Large intestine (tissue), 3 donors: ENCODE results near the gene KIF2C. TPM values are rescaled to one million over a fixed set of nuclear protein-coding genes. Genes with fewer than 3 reads are reported as not detected.
"Not testable (repeated sequence)": the region's sequence is repeated elsewhere in the genome, so short reads cannot be mapped to it uniquely, and the experiment has no call there.

ENCODE experiments used
- DNase-seq, 2 donors: peaks; one replicate each; pipeline versions ENCODE4 v3.0.0 to v3.0.0-alpha.2; 2013
- H3K27ac ChIP-seq: one replicate; pipeline ENCODE4 v1.5.1; 2013; ENCODE audit warnings: low read length
- H3K27me3 ChIP-seq: 2 replicates; pipeline ENCODE4 v1.6.1; 2013; ENCODE audit warnings: low read length; ENCODE audit not compliant: control insufficient read depth, insufficient read depth
- H3K36me3 ChIP-seq: 2 replicates; pipeline ENCODE4 v1.6.1; 2013; ENCODE audit warnings: low read length; ENCODE audit not compliant: control insufficient read depth, insufficient read depth
- H3K4me1 ChIP-seq: one replicate; pipeline ENCODE4 v1.6.1; 2013; ENCODE audit warnings: low read length; ENCODE audit not compliant: control insufficient read depth, insufficient read depth
- H3K4me3 ChIP-seq: one replicate; pipeline ENCODE4 v1.5.1; 2013; ENCODE audit warnings: low read length
- H3K9me3 ChIP-seq: one replicate; pipeline ENCODE4 v1.6.1; 2013; ENCODE audit warnings: mild to moderate bottlenecking, low read depth, low read length, moderate library complexity; ENCODE audit not compliant: control insufficient read depth
- WGBS: methylation state at CpG from one replicate; pipeline ENCODE4 v1.1.5; 2013; ENCODE audit warnings: low lambda C conversion rate; ENCODE audit not compliant: insufficient coverage; 5-methylcytosine and 5-hydroxymethylcytosine counted together
- polyA plus RNA-seq: library from polyadenylated mRNA; unstranded; fragments of 120-200 nt; gene quantifications from one replicate; pipeline ENCODE4 v1.2.1, GENCODE V29; 2013

Gene KIF2C
- polyA plus RNA-seq, 1 donor, result 10.9 TPM

- peaks cover 33% of the 10 kb centered on the region for H3K36me3 ChIP-seq
- H3K4me3 ChIP-seq, result no peak overlapping the region
- no peaks in the 10 kb centered on the region for H3K9me3 ChIP-seq
- H3K27me3 ChIP-seq, result no peaks in the 10 kb centered on the region
- DNase-seq, result no peak
- WGBS, result no CpG with 5 or more reads among the region's 20 CpGs
- peaks cover 57% of the 10 kb centered on the region for H3K4me1 ChIP-seq
- H3K27ac ChIP-seq, result no peak overlapping the region
Measured at GRCh38 chr1:44805311-44806024, 65.8 kb downstream of the KIF2C start.

DNA sequence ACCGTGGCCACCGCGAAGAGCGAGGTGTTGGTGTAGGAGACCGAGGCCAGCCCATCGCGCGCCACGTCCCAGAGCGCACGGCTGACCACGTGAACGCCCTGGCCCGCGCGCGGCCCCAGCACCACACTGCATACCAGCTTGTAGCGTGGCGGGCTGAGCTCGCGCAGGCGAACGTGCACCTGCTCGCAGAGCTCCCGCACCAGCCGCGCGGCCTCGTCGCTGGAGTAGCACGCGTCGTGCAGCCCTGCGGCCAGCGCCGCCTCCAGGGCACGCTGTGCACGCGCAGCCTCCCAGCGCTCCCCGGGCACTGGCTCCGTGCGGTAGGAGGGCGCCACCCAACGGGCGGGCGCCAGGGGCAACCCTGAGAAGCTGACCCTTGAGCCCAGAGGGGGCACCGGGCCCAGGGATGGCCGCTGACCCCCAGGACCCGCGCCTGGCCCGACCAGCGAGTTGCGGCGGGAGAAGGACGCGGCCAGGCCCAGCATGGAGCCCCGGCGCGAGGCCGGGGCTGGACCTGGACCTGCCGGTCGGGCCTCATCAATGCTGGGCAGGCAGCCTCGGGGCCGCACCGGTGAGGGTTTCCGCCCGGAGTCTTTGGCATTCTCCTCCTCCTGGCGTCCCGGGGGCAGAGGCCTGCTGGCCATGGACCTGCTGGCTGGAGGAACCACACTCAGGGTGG is 66.5 kb downstream of the KIF2C start:
- no CpG with 5 or more reads among the region's 70 CpGs for WGBS
- Histone ChIP-seq H3K36me3 (peaks cover 33% of the 10 kb centered on the region), H3K4me1 (peaks cover 57% of the 10 kb centered on the region)

GRCh38 chr1:44806704-44807363 is 67.2 kb downstream of the KIF2C start, which contains the start of gene DYNLT4:
Gene DYNLT4, minus strand, starts transcription at chr1:44807351. Its CDS starts 683 bp downstream, at chr1:44806668.
- Histone ChIP-seq H3K27me3 (no peaks in the 10 kb centered on the region), H3K9me3 (no peaks in the 10 kb centered on the region), H3K4me1 (peaks cover 51% of the 10 kb centered on the region), H3K27ac (peak within 1 kb of the TSS; percentile 97), H3K4me3 (no peak within 1 kb of the TSS), H3K36me3 (peaks cover 33% of the 10 kb centered on the region)
- DNase-seq, result no peak
- WGBS, result no CpG with 5 or more reads among the region's 7 CpGs

More for the DNA sequence above, 66.5 kb downstream of the KIF2C start:
- Histone ChIP-seq H3K4me3 (no peak overlapping the region), H3K27ac (peak overlapping the region; percentile 97), H3K27me3 (no peaks in the 10 kb centered on the region), H3K9me3 (no peaks in the 10 kb centered on the region)
- DNase-seq, result no peak

GRCh38 chr1:44807364-44808062 is 67.9 kb downstream of the KIF2C start:
- DNase-seq, result peak; percentile 95 to 97
- H3K27me3 ChIP-seq, result no peaks in the 10 kb centered on the region
- H3K36me3 ChIP-seq, result peaks cover 33% of the 10 kb centered on the region
- no peak overlapping the region for H3K4me3 ChIP-seq
- H3K27ac ChIP-seq, result peak overlapping the region; percentile 97
- no peaks in the 10 kb centered on the region for H3K9me3 ChIP-seq
- no CpG with 5 or more reads among the region's 16 CpGs for WGBS
- H3K4me1 ChIP-seq, result peaks cover 44% of the 10 kb centered on the region

DNA sequence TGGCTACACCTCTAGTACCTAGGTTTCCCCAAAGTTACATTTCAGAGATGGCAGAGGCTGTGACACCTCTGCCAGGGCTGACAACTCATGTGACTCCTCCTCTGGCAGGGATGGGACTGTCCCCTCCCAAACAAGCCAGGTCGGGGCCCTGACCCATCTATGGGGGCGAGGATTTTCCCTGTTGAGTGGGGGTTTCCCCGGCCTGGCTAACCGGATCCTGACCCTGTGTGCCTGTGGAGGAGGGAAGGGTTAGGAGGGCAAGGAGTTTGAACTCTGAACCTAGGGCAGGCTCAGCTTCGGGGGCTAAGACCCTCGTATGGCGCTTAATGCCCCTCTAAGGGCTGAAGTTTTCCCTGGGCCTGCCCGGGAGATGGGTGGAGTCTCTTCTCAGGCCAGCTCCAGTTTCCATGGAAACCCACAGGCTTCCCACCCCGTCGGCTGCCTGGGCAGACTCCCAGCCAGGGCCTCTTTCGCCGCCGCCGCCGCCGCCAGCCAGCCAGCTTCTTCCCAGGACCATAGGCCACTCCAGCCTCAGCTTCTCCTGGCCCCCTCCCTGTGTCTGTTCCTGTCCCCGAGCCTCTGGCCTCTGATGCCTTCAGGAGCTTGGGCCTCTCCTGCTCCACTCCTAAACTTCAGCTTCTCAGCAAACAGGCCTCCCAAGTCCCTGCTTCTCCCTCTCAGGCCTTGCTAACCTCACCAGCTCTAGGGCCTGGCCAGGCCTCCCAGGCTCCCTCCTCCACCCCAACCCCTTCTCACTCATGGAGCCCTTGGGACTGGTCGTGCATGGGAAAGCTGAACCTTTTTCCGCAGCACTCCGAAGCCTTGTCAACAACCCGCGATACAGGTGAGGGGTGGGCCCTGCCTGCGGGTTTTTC is 68.7 kb downstream of the KIF2C start, which contains the start of gene BTBD19:
Gene BTBD19 (plus strand): TSS at position 461 of the 875 bp plus-strand sequence. CDS start 298 bp downstream, at position 759.
- H3K27me3 ChIP-seq, result no peaks in the 10 kb centered on the region
- H3K36me3 ChIP-seq, result peaks cover 27% of the 10 kb centered on the region
- WGBS, result no CpG with 5 or more reads among the region's 23 CpGs
- peak within 1 kb of the TSS; percentile 97 for H3K27ac ChIP-seq
- peaks cover 46% of the 10 kb centered on the region for H3K4me1 ChIP-seq
- peak; percentile 68 to 86 for DNase-seq
- H3K4me3 ChIP-seq, result peak within 1 kb of the TSS; percentile 27
- no peaks in the 10 kb centered on the region for H3K9me3 ChIP-seq

- no peaks in the 10 kb centered on the region for H3K9me3 ChIP-seq
- no CpG with 5 or more reads among the region's 6 CpGs for WGBS
- H3K27ac ChIP-seq, result peak overlapping the region; percentile 97
- H3K27me3 ChIP-seq, result no peaks in the 10 kb centered on the region
- peak; percentile 77 to 93 for DNase-seq
- H3K36me3 ChIP-seq, result peaks cover 18% of the 10 kb centered on the region
- peaks cover 46% of the 10 kb centered on the region for H3K4me1 ChIP-seq
- peak overlapping the region; percentile 27 for H3K4me3 ChIP-seq
Measured at GRCh38 chr1:44808938-44809917, 69.6 kb downstream of the KIF2C start.

DNA sequence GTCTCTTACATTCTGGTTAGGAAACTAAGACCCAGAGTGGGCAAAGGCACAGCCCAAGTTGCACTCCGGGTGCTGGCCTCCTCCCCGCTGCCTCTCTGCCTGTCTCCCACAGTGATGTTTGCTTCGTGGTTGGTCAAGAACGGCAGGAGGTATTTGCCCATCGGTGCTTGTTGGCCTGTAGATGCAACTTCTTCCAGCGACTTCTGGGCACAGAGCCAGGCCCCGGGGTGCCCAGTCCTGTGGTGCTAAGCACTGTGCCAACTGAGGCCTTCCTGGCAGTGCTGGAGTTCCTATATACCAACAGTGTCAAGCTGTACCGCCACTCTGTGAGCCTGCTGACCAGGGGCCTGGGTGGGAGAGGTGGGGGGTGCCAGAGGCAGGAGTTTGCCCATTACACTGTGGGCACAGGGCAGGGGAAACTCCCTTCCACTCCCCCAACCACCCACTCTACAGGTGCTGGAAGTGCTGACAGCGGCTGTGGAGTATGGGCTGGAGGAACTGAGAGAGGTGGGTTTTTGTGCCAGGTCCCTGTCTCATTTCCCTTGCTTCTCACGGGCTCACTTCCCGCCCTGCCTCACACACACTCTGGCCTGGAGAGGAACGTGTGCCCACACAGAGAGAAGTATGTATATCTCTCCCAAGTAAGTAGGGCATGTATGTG is 70.6 kb downstream of the KIF2C start:
- H3K9me3 ChIP-seq, result no peaks in the 10 kb centered on the region
- H3K4me3 ChIP-seq, result no peak overlapping the region
- H3K36me3 ChIP-seq, result peaks cover 12% of the 10 kb centered on the region
- H3K4me1 ChIP-seq, result peaks cover 52% of the 10 kb centered on the region
- WGBS, result no CpG with 5 or more reads among the region's 12 CpGs
- peak overlapping the region; percentile 97 for H3K27ac ChIP-seq
- H3K27me3 ChIP-seq, result no peaks in the 10 kb centered on the region
- DNase-seq, result no peak

DNA sequence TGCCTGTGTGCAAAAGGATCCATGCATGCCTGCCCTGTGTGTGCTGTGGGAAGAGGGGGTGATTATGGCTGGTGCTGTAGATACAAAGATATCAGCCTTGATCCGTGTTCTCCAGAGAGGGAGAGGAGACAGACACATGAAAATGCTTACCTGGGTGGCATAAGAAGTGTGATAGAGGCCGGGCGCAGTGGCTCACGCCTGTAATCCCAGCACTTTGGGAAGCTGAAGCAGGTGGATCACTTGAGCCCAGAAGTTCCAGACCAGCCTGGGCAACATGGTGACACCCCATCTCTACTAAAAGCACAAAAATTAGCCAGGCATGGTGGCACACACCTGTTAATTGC is 71.1 kb downstream of the KIF2C start:
- H3K36me3 ChIP-seq, DNase-seq, H3K27ac ChIP-seq, H3K4me3 ChIP-seq, H3K9me3 ChIP-seq, H3K27me3 ChIP-seq: not testable (repeated sequence)
- no CpG with 5 or more reads among the region's 4 CpGs for WGBS
- peaks cover 52% of the 10 kb centered on the region for H3K4me1 ChIP-seq
